Kidney (tissue), 14 donors: ENCODE measurements around the gene MAGOHB. TPM values are rescaled to one million over a fixed set of nuclear protein-coding genes. Genes with fewer than 3 reads are reported as not detected.

Source experiments
- DNase-seq, 5 donors: peaks; one replicate each; pipeline ENCODE4 v3.0.0-alpha.2; 2013 to 2020
- FAIRE-seq: peaks from 2 replicates; lab custom pipeline; 2012; peaks lifted over from hg19 to GRCh38; lab: Jason Lieb, UNC
- H3K27ac ChIP-seq, 2 donors: one replicate each; pipeline ENCODE4 v1.7.0; 2013; ENCODE audit warnings: low read depth in 2 of 2, low read length in 2 of 2, inconsistent platforms in 1 of 2
- H3K27me3 ChIP-seq: one replicate; pipeline ENCODE4 v1.7.1; 2013; ENCODE audit warnings: low read length, inconsistent platforms; ENCODE audit not compliant: control insufficient read depth, insufficient read depth
- H3K36me3 ChIP-seq, 3 donors: one replicate each; pipeline versions ENCODE4 v1.7.0 to v1.7.1; 2013; ENCODE audit warnings: low read length in 3 of 3, control low read depth in 1 of 3, inconsistent platforms in 1 of 3; ENCODE audit not compliant: insufficient read depth in 3 of 3, control insufficient read depth in 2 of 3
- H3K4me1 ChIP-seq, 3 donors: one replicate each; pipeline versions ENCODE4 v1.7.0 to v1.7.1; 2013; ENCODE audit warnings: low read length in 3 of 3, inconsistent platforms in 1 of 3, low read depth in 1 of 3; ENCODE audit not compliant: control insufficient read depth in 2 of 3, insufficient read depth in 2 of 3
- H3K4me3 ChIP-seq, 3 donors: one replicate each; pipeline versions ENCODE4 v1.7.0 to v1.8.1; 2013; ENCODE audit warnings: low read length in 3 of 3, control low read depth in 1 of 3, inconsistent platforms in 1 of 3
- H3K9ac ChIP-seq, 3 donors: one replicate each; pipeline versions ENCODE4 v1.7.0 to v1.7.1; 2013; ENCODE audit warnings: low read length in 3 of 3, control low read depth in 1 of 3, inconsistent platforms in 1 of 3
- H3K9me3 ChIP-seq, 3 donors: one replicate each; pipeline versions ENCODE4 v1.7.0 to v1.7.1; 2013; ENCODE audit warnings: low read length in 3 of 3, control low read depth in 1 of 3, inconsistent platforms in 1 of 3; ENCODE audit not compliant: control insufficient read depth in 2 of 3, insufficient read depth in 1 of 3
- intact Hi-C: fragments of 100-400 bp; cut with DNase I; formaldehyde crosslinking; loops from one replicate; pipeline ENCODE4 v1.11.1; 2022
- polyA plus RNA-seq: library from polyadenylated mRNA; stranded (reverse); fragments of 350-450 nt; fragmentation: Illumina TruSeq; extraction: RNeasy Lipid Tissue Mini Kit (QIAGEN cat#74804); gene quantifications from one replicate; pipeline ENCODE4 v1.2.3, GENCODE V29; 2014; ENCODE audit warnings: low read depth, low replicate concordance; ENCODE audit not compliant: insufficient read depth
- total RNA-seq: library from RNA; stranded (reverse); fragmentation: NEBNext Ultra II Directional; extraction: Animal tissue kit (Norgen Biotek cat#: 25700); gene quantifications from one replicate; pipeline ENCODE4 v1.2.1, GENCODE V29; 2021
- TF ChIP-seq, protein P1 (sequence below): IDR thresholded peaks from 3 replicates; pipeline ENCODE4 v1.5.1; 2012; ENCODE audit warnings: mild to moderate bottlenecking, moderate library complexity, borderline replicate concordance; ENCODE audit not compliant: insufficient read depth; ENCODE audit errors: extremely low read depth
- donor health status: control.
- donor health status: control.
- donor health status: control.
- donor health status: control.
- donor health status: control.
- donor health status: DM: yes; HTN: yes; CAD: no.
- donor health status: Normal renal cell carcinoma (clear cell type).

The MAGOHB gene
- total and polyA plus RNA-seq, 2 donors from 2014 or later: 20.0 to 31.7 TPM

DNA sequence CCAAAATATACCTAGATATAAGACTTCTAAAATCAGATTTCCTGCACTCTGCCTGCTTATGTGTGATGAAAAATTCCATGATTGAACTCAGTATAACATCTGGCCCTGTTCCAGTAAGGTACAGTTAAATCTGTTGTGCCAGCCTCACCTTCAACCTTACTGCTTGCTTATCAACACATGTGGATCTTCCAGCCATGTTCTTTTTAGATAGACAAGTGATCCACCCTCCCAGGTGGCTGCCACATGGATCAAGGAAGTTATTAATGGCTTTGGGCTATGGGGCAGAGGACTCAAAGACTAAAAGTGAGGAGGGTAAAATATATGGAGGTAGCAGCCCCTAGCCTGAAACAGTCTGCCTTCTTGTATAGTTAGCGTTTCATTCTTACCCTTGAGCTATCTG is 25.3 kb upstream of the MAGOHB start:
- no peak for FAIRE-seq
- intact Hi-C loops: no loop called here

DNA sequence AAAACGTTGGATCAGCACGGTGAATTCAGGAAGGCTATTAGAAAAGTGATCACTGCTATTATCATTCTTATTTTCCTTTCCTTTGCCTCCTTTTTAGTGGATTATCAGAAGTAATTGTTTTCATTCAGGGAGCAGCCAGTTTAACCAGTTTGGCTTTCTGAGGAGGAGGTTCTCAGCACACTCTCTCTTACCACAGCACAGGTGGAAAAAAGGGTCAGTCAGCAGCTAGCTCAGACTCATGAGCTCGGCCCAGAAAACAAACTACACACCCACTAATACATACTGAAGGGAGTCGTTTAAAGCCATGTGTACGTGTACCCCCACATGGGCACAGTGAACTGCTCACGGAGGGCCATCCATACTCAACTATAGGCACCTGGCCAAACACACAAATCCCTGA is 23.2 kb upstream of the MAGOHB start:
- no peak for DNase-seq
- no peak for FAIRE-seq
- Histone ChIP-seq H3K36me3 (no peaks in the 10 kb centered on the region), H3K4me1 (no peaks in the 10 kb centered on the region), H3K27me3 (no peaks in the 10 kb centered on the region), H3K4me3 (no peak overlapping the region), H3K27ac (no peak overlapping the region), H3K9me3 (no peaks in the 10 kb centered on the region), H3K9ac (no peak overlapping the region)
- intact Hi-C loops: no loop called here
- TF ChIP-seq, protein P1, sequence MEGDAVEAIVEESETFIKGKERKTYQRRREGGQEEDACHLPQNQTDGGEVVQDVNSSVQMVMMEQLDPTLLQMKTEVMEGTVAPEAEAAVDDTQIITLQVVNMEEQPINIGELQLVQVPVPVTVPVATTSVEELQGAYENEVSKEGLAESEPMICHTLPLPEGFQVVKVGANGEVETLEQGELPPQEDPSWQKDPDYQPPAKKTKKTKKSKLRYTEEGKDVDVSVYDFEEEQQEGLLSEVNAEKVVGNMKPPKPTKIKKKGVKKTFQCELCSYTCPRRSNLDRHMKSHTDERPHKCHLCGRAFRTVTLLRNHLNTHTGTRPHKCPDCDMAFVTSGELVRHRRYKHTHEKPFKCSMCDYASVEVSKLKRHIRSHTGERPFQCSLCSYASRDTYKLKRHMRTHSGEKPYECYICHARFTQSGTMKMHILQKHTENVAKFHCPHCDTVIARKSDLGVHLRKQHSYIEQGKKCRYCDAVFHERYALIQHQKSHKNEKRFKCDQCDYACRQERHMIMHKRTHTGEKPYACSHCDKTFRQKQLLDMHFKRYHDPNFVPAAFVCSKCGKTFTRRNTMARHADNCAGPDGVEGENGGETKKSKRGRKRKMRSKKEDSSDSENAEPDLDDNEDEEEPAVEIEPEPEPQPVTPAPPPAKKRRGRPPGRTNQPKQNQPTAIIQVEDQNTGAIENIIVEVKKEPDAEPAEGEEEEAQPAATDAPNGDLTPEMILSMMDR: no peak

More for the DNA sequence above, 25.3 kb upstream of the MAGOHB start:
- TF ChIP-seq, protein P1: no peak
- Histone ChIP-seq H3K4me1 (no peaks in the 10 kb centered on the region), H3K27me3 (no peaks in the 10 kb centered on the region), H3K4me3 (no peak overlapping the region), H3K27ac (no peak overlapping the region), H3K9ac (no peak overlapping the region), H3K9me3 (no peaks in the 10 kb centered on the region), H3K36me3 (no peaks in the 10 kb centered on the region)
- DNase-seq: no peak

DNA sequence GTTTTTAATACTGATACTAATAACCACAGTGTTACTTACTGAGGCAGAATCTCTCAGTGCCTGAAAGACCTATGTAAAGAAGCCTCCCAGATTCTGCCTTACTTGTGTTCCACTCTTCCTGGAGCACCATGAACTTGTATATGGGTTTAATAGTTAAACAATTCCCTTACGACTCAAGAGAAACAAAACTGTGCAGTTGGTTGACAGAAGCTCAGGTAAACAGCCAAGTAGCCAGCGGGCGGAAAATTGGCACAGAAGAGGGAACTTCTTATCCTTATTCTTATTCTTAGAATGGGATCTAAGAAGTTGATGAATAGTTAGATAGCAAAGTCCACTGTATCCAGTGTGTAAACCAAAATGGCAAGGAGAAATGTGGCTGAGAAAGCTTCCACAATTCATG is 22.7 kb upstream of the MAGOHB start:
- Histone ChIP-seq H3K9me3 (no peaks in the 10 kb centered on the region), H3K27me3 (no peaks in the 10 kb centered on the region), H3K4me3 (no peak overlapping the region), H3K27ac (no peak overlapping the region), H3K4me1 (no peaks in the 10 kb centered on the region), H3K9ac (no peak overlapping the region), H3K36me3 (no peaks in the 10 kb centered on the region)
- intact Hi-C loops: no loop called here
- DNase-seq (no peak), FAIRE-seq (no peak)
- TF ChIP-seq, protein P1: no peak

DNA sequence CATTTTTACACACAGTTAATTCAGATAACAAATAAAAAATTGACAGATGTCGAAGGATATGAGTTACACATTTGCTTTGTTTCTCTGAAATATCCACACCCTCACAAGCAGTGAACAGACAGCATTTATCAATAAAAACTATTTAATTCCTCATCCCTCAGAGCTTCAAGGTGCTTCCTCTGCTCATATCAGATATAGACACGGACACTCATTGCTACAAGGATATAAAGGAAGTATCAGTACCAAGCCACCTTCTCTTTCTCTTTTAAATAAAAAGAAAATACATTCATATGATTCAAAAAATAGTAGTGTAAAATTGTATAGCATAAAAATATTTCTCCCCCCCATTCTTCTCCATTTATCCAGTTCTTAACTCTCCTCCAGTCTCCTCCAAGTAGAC is 21.9 kb upstream of the MAGOHB start:
- no peaks in the 10 kb centered on the region for H3K4me1 ChIP-seq
- H3K27me3 ChIP-seq: no peaks in the 10 kb centered on the region
- no peaks in the 10 kb centered on the region for H3K9me3 ChIP-seq
- intact Hi-C loops: no loop called here
- H3K27ac ChIP-seq: no peak overlapping the region
- FAIRE-seq (no peak), DNase-seq (no peak)
- TF ChIP-seq, protein P1: no peak
- H3K4me3 ChIP-seq: no peak overlapping the region
- H3K36me3 ChIP-seq: no peaks in the 10 kb centered on the region
- no peak overlapping the region for H3K9ac ChIP-seq
